ENCODE results near the gene OR4C11.

The OR4C11 gene, protein sequence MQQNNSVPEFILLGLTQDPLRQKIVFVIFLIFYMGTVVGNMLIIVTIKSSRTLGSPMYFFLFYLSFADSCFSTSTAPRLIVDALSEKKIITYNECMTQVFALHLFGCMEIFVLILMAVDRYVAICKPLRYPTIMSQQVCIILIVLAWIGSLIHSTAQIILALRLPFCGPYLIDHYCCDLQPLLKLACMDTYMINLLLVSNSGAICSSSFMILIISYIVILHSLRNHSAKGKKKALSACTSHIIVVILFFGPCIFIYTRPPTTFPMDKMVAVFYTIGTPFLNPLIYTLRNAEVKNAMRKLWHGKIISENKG

DNA sequence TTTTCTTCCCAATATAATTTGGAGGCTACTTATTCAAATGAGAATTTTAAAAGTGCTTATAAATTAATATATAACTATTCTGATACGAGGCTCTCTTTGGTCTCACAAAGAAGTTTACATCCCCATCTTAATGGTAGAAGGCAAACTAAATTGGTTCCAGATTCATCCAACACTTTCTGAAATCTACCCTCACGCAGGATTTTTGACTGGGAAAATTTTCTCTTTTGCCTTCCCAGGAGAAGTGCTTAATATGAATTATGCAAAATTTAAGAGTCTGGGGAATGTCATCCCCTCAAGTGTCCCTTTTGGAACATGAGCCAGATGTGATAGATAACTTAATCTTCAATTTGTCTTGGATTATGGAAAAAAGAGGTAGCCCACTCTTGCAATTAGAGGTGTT lies at the start of gene OR4C11:
TSS of gene OR4C11 (minus strand) at position 101 of the 400 bp plus-strand sequence. CDS start 3,272 bp downstream, outside the sequence.
- DNase-seq (ENCODE audit: low read depth in 2 of 2) = no peak

DNA sequence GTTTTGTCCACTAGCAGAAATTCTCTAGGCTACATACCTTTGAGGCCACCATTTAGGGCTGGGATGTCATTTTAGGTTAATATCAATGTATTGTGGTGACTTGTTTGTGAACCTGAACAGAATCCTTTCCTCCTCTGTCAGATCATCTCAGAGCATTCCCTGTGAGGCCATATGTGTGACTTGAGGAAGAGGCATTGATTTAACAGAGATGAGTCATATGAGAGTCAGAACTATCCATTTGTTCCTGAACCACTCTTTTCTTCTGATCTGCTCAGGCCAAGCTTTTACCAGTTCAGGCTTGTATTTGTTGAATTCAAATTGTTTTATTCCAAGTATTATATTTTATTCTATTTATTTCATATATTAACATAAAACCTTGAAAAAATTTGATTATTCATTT lies 47.7 kb upstream of the OR4C11 start:
- DNase-seq (ENCODE audit: low read depth in 2 of 2) = no peak

DNA sequence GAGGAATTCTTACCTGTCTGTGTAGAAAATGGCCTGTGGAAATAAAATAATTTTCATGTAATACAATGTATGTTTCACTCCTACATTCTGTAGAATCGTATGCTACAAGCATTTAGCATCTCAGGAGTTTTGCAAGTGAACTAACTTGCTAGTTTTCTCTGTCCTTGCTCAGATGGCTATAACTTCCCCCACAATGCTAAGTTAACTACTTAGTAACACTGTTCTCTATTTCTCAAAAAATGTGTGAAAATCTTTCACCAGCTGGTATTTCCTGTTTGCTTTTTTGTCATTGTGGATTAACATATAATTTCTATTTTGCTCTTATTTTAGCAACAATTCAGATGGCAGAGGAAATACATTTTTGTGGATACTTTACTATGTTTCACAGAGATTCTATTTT lies 45.1 kb upstream of the OR4C11 start:
- DNase-seq (ENCODE audit: low read depth in 2 of 2) = no peak

DNA sequence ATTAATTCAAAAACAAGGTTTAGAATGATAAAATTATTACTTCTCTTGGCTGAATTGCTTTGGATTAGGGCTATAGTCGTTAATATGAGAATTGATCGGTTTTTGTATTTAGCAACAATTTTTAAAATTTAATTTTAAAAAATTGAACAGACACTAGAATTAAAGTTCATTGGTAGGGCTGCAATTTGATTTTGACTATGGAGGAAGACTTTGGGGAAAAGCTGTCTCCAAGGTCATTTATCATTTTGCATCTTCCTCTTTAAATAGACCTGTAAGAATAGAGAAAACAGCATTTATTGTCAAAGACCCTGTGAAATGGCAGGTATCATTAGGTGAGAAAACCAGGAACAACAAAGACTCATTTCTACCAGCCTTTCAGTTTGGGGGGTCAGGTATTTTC lies 40.6 kb upstream of the OR4C11 start, which contains the start of gene OR4S2:
TSS of gene OR4S2 (plus strand) at position 301 of the 400 bp plus-strand sequence. CDS start 2,577 bp downstream, outside the sequence.
- no peak for DNase-seq (ENCODE audit: low read depth in 2 of 2)

DNA sequence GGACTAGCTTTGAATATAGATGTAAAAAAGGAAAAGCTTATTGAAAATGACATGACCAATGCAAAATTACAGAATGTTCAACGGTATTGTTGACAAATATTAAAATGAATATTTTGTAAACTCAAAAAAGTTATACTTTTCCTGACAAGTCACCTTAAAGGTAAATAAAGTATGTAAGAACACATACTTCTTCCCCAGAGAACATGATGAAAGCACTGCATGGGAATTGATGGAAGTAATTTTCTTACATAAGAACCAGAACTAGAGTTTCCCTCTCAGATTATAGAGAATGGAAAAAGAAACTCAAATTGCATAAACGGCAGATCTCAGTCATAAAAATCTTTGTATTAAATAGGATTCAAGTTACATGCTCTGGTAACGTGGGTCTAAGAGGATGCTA lies 27.4 kb upstream of the OR4C11 start, which contains the start of gene OR4P4:
TSS of gene OR4P4 (plus strand) at position 301 of the 400 bp plus-strand sequence.
- no peak for DNase-seq (ENCODE audit: low read depth in 2 of 2)

DNA sequence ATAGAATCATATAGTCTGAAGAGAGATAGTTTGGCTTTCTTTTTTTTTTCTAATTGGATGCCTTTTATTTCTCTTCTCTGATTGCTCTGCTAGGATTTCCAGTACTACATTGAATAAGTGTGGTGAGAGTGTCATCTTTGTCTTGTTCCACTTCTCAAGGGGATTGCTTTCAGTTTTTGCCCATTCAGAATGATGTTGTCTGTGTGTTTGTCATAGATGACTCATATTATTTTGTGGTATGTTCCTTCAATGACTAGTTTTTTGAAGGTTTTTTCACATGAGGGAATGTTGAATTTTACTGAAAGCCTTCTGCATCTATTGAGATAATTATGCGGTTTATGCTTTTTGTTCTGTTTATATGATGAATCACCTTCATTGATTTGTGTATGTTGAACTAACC lies 17.1 kb upstream of the OR4C11 start:
- no peak for DNase-seq (ENCODE audit: low read depth in 2 of 2)

DNA sequence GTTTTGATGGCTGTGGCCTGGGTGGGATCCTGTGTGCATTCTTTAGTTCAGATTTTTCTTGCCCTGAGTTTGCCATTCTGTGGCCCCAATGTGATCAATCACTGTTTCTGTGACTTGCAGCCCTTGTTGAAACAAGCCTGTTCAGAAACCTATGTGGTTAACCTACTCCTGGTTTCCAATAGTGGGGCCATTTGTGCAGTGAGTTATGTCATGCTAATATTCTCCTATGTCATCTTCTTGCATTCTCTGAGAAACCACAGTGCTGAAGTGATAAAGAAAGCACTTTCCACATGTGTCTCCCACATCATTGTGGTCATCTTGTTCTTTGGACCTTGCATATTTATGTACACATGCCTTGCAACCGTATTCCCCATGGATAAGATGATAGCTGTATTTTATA lies 34.9 kb downstream of the OR4C11 start:
- DNase-seq (ENCODE audit: low read depth in 2 of 2) = no peak

DNA sequence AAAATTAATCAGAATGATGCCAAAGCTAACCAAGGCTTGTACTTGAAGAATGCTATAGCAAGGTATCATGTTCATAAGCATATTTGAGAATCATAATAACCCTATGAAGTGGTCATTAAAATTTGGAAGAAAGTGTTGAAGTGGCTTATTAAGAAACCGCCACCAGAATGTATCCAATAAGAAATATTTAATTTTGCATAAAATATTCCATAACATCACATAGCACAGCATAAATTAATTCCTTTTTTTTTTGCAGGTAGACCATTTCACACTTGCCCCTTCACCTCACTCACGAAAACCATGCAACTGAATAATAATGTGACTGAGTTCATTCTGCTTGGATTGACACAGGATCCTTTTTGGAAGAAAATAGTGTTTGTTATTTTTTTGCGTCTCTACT lies 35.6 kb downstream of the OR4C11 start, which contains the start of gene OR4C16:
TSS of gene OR4C16 (plus strand) at position 301 of the 400 bp plus-strand sequence. CDS start at position 301, 0 bp downstream.
- DNase-seq (ENCODE audit: low read depth in 2 of 2) = no peak

DNA sequence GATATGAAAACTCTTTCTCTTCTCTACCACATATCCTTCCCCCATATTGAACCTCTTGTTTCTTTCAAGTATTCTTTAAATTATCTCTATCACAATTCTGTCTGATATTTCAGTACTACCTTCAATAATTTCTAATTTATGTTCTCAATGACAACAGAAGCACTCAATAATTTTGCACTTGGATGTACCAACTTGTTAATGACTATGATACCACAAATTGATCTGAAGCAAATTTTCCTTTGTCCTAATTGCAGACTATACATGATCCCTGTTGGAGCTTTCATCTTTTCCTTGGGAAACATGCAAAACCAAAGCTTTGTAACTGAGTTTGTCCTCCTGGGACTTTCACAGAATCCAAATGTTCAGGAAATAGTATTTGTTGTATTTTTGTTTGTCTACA lies 53.3 kb downstream of the OR4C11 start, which contains the start of gene OR4C15:
TSS of gene OR4C15 (plus strand) at position 301 of the 400 bp plus-strand sequence. CDS start at position 301, 0 bp downstream.
- no peak for DNase-seq (ENCODE audit: low read depth in 2 of 2)

Data from fibroblast of skin of left quadriceps (primary cell).